HG03469 (cell line): ENCODE results near the gene STK39.

Experiments
- ATAC-seq: cut with Tn5 transposase; IDR thresholded peaks from one replicate; pipeline ENCODE4 v1.9.1; 2021; ENCODE audit warnings: mild to moderate bottlenecking, moderate library complexity, moderate number of reproducible peaks; ENCODE audit not compliant: unreplicated experiment

Gene STK39

DNA sequence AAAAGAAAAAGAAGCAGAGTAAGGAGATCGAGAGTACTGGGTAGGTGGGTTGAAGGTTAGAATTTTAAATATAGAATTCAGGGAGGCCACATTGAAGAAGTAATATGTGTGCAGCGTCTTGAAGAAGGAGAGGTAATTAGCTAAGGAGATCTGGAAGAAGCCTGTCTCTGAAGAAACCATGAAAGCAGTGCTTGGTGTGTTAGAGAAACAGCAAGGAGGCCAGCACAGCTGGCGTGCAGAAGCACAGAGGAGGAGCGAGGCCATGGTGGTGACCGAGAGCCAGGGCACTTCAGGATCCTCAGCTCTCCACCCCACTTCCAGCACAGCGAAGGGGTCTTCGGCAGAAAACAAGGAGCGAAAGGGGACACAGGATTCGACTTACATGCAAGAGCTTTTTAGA lies 305.8 kb downstream of the STK39 start:
- ATAC-seq, result no peak

DNA sequence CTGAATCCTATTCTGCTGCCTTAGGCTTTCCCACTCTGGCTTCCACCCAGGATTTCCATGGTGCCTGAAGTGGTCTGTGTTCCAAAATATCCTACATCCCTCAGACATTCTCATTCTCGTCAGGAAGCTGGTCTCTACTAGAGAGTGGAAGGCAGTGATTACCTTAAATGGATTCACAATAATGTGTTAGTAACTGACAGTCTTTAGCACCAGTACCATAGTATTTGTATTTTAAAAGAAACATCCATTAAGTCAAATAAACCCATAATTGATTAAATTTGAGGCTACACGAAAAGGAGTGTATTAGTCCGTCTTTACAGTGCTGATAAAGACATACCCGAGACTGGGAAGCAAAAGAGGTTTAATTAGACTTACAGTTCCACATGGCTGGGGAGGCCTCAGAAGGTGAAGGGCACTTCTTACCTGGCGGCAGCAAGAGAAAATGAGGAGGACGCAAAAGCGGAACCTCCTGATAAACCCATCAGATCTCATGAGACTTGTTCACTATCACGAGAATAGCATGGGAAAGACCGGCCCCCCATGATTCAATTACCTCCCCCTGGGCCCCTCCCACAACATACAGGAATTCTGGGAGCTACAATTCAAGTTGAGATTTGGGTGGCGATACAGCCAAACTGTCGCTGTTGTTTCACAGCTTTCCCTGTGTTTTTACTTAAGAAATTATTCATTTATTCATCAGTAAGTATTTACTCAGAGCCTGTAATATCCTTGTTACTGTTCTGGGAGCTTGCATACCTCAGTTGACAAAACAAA lies 306.5 kb downstream of the STK39 start:
- ATAC-seq, result no peak

DNA sequence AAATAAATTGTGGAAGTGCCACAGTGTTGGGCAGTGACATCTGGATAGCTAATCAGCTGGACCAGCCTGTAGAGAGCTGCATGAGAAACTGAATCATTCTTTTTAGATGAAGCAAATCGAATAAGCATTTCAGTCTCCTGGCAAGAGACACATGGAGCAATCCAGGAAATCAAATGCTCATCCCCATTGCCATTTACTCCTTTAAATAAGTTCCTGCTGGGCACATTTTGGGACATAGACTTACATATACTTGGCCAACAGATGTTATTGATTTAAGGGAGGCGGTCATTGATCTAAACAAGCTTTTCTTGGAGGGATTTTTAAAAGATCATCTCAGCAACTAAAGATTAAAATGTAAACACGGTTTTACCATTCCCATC lies 307.1 kb downstream of the STK39 start:
- no peak for ATAC-seq

DNA sequence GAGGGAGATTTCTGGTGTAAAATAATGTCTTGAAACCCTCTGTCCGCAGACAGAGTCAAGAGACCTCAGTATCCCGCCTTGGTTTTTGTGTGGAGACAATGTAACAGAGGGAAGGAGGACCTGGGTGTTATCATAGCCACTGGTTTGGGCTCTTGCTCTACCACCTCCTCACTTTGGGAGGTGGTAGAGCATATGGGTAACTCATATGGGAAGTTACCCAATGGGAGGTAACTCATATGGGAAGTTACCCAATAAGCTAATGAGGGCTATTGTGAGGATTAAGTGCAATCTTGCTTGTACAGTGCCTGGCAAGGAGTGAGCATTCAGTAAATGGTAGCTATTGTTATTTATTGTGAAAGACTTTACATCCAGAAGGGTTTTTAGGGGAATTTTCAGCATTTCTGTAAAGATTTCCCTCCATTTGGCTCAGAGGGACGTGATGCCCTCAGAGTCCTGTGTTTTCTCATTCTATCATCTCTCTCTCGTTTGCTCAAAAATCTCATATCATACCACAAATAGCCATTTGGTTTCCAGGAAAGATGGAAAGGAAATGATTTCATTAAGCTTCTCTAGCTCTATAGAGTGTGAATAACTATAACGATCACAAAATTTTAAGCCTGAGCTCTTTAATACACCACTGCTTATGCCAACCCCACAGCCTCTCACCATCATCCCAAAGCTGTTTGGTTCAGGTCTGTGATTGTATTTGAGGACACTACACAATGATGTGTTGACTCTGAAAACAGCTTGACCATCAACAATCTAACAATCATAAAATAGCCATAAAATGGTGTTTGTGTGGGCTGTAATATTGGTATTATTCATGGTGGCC lies 307.7 kb downstream of the STK39 start:
- ATAC-seq, result no peak

DNA sequence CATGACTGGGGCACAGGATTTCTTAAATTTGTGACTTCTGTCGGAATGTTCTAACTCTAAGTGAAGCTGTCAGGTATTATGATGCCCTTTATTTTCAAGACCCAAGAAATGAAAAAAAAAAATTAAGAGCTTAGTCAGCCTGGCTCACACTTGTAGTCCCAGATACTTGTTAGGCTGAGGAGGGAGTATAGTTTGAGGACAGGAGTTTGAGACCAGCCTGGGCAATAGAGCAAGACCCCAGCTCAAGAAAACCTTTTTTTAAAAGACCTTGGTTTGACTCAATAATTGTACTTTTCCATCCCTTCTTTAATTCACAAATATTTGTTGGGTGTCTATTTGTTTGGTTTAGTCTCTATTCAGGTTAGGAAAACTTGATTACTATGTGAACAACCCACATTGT lies 310.0 kb downstream of the STK39 start:
- no peak for ATAC-seq

DNA sequence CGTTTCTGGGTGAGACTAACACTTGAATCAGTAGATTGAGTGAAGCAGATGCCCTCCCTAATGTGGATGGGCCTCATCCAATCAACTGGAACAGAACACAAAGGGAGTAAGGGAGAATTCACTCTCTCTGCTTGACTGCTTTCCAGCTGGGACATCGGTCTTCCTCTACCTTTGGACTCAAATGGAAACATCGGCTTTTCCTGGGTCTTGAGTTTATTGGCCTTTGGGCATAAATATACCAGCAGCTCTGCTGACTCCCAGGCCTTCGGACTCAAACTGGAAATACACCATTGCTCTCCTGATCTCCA lies 311.6 kb downstream of the STK39 start:
- no peak for ATAC-seq

DNA sequence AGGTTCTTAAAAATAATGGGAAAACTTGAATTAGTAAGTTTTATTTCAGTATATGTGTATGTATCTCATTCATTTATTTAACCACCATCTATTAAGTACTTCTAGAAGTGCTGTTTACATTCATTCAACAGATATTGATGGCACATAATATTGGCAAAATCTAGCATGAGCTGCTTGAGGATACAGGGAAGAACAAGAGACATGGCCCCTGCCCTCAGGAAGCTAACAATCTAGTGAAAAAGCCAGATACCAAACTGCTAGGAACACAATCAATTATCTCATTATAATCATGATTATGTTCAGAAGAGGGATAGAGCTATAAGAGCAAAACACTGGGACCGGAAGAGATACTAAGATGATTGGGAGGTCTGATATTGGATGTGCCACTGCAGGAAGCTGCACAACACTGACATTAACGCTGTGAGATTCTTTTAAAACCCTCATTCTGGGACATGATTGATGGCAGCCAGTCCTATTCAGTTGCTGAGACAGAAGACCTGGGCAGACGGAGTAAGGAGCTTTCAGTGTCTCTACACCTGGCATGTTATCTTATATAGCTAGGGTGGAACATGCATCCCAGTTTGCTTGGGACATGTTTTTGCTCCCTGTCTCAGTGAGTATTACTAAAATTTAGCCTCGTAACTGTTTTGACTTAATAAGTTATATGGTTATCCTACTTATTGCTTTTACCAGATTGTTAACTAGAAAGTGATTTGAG lies 314.1 kb downstream of the STK39 start:
- ATAC-seq, result no peak

DNA sequence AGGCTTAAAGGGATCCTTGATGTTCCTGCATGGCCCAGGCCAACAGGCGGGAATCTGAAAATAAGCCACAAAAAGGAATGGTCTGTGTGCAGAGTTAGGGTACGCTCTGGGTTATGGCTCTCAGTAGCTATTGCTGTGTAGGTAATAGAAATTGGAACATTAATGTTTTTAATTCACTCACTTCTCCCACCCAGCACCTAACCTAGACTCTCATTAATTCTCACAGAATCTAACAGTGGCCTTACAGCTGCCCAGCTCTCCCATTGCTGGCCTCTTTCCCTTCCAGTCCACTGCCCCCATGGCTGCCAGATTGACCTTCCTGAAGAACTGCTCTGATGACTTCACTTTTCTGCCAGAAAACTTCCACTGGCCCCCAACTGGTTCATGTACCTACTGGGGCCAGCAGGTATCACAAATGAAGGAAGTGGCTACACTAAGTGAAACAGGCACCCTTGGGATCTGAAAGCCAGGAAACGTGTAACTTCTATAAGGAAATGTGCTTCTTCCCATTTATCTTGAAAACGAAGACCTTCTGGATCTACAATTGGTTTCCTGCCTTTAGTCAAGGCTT lies 315.2 kb downstream of the STK39 start:
- no peak for ATAC-seq

DNA sequence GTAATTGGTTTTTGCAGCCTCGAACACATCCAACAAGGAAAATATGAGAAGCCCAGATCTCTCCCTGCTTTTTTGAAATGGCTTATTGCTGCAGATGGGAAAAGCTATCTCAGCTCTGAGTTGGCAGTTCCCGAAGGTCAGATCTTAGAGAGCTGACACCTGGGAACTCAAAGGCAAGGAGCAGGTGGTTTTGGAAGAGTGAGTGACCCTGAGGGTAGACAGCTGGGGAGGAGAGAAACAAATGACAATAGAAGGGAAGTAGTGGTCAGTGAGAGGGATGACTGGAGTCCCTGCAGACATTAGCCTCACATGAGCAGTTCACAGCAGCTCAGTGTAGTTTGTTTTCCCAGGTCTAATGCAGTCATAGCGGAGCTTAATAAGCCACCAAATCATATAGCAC lies 317.9 kb downstream of the STK39 start:
- no peak for ATAC-seq

DNA sequence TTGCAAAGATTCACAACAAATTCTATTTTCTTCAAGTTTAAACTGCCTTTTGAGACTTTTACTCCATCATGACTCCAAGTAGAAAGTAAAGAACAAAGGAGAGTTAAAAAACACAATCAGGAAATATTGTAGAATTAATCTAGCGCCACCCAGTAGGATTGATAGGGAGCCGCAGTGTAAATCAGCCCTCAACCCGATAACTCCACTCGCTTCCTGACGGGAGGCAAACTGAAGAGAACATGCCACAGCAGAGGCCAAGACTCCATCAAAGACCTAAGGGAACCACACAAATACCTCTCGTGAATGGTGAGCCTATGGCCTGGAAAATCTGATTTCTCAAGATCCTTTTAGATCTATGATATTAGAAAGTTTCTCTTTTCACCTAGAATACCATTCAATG lies 319.0 kb downstream of the STK39 start:
- no peak for ATAC-seq

DNA sequence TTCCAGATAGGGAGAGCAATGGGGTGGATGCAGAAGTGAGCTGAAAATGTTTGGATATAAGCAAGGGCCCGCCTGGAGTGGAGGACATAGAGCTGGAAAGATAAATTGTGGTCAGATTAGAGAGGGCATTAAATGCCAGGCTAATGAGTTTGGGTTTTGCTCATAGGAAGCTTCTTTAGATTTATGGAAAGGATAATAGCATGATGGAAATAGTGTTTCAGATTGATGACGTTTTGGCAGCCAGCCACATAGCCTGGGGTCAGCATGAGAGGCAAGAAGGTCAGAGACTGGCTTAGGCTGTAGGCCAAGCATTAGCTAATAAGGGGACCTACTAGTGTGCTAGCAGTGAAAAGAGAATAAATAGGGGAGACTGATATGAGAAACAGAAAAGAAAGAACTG lies 321.6 kb downstream of the STK39 start:
- ATAC-seq, result no peak

DNA sequence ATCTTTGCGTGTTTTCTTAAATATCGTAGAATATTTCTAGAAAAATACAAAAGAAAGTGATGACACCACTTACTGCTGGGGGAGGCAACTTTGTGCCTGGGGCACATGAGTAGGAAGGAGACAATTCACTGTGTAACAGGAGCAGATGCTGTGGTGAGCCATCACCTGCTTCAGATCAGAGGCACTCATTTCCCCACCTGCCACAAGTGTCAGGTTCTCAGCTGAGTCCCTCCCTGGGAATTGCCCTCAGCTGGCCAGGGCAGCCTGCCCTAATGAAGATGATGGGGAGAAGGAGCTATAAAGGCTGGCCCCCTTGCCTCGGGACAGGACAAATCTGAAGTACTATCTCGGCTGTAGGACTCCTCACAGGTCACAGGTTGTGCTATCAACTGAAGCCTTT lies 322.8 kb downstream of the STK39 start:
- ATAC-seq, result no peak

DNA sequence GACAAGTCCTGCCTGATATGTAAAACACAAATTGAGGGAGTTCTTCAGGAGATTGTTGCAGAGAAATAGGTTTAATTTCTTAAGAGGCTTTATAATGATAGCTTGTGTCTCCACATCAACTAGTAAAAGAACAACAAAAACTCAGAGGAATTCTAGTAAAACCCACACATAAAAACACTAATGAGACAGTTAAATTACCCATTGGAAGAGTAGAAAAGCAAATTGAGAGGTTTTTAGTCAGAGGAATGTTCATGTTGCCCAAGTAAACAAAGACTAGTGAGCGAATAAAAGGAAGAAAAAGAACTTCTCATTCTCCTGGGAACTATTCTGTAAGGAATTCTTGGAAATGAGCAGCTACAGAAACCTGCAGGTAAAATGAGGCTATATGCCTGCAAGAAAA lies 330.6 kb downstream of the STK39 start:
- no peak for ATAC-seq

DNA sequence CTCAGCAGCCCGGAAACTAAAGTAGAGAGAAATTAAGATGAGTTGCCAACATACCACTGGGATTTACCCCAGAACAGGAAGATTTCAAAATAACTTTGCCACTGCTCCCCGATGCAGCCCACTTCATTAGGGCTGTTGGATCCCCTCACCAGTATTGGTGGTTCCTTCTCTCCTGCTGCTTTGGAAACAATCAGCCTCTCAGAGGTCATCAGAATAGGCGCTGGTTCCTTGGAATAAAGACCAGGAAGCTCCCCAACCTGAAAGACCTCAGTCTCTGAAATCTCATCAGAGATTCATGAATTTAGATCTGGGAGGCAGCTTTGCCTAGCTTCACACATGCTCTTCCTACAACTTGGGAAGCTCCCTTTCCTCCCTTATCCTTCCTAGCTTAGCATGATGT lies 332.4 kb downstream of the STK39 start:
- ATAC-seq, result no peak

DNA sequence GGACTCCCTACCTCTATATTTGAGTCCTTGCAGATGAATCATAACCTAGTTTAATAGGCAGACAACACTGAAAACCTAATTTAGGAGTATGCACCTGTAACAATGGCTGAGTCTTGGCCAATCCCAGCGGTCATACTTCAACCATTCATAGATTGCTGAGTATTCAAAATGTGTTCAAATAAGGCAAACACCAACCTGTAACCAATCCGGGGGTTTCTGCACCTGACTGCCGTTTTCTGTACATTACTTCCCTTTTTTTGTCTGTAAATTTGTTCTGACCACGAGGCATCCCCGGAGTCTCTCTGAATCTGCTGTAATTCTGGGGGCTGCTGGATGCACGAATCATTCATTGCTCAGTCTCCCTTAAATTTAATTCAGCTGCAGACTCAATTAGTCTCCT lies 338.6 kb downstream of the STK39 start:
- ATAC-seq, result no peak

DNA sequence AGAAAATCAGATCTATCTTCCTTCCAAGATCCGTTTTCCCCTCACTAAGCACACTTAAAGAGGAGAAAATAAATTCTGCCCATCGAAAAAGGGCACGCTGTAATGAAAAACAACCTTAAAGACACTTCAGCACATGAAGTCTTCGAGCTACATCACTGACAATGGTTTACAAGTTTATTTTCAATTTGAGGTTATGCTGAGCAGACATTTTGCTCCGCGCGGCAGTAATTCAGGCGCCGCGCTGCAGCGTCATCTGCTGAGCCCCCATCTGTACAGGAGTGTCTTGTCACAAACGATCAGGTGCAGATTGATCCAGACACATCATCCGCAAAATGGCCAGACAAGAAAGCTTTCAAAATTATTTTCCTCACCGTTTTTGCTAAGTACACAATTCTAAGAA lies 341.7 kb downstream of the STK39 start:
- ATAC-seq, result no peak
